ENCODE data around the gene SPTB. TPM values are rescaled to one million over a fixed set of nuclear protein-coding genes. Genes with fewer than 3 reads are reported as not detected.
"Not testable (repeated sequence)": the region's sequence is repeated elsewhere in the genome, so short reads cannot be mapped to it uniquely, and the experiment has no call there.

The SPTB gene
- total RNA-seq, 1 experiment from 2014 or later, result 2.3 TPM

- Histone ChIP-seq H3K18ac (ENCODE audit: insufficient read length, low read depth, low read length) (no peak overlapping the region), H3K4me2 (ENCODE audit: insufficient read depth, insufficient read length, low read length) (no peak overlapping the region), H2BK20ac (ENCODE audit: low read depth, low read length, poor library complexity, severe bottlenecking) (no peak overlapping the region), H3T11ph (ENCODE audit: low read length) (no peak overlapping the region), H3K23ac (ENCODE audit: insufficient read length, low read depth, low read length) (no peak overlapping the region), H4K20me1 (ENCODE audit: control insufficient read depth, insufficient read depth, insufficient read length) (no peaks in the 10 kb centered on the region), H3K9ac (ENCODE audit: extremely low read depth, insufficient read length, low read length) (no peak overlapping the region), H3K9me3 (ENCODE audit: control insufficient read depth, low read depth, low read length) (no peaks in the 10 kb centered on the region), H3K4me1 (ENCODE audit: insufficient read depth, low read length) (no peaks in the 10 kb centered on the region; the same call in 1 of the 2 replicates), H2AK5ac (ENCODE audit: insufficient read length, low read length) (no peak overlapping the region), H3K14ac (ENCODE audit: insufficient read depth, low read length) (no peak overlapping the region), H3K27me3 (ENCODE audit: insufficient read depth, low read length) (no peaks in the 10 kb centered on the region), H2BK12ac (ENCODE audit: insufficient read length, low read depth, low read length) (no peak overlapping the region), H3K4ac (ENCODE audit: low read depth, low read length) (no peak overlapping the region), H4K5ac (ENCODE audit: insufficient read length, low read depth, low read length) (no peak overlapping the region), H4K91ac (ENCODE audit: insufficient read length, low read depth, low read length) (no peak overlapping the region), H2AFZ (ENCODE audit: low read length) (no peak overlapping the region), H3K79me2 (ENCODE audit: insufficient read depth, low read length) (no peaks in the 10 kb centered on the region), H3K79me1 (ENCODE audit: insufficient read depth, low read depth, low read length, poor library complexity, severe bottlenecking) (no peaks in the 10 kb centered on the region), H2BK5ac (ENCODE audit: insufficient read length, low read length) (no peak overlapping the region), H3K27ac (ENCODE audit: insufficient read length, low read depth, low read length) (no peak overlapping the region), H4K8ac (replicated peaks; ENCODE audit: insufficient read length, low read depth, low read length) (no peak overlapping the region), H3K56ac (ENCODE audit: insufficient read length, low read depth, low read length) (no peak overlapping the region), H2BK15ac (ENCODE audit: low read depth, low read length) (no peak overlapping the region), H2BK120ac (ENCODE audit: low read depth, low read length, poor library complexity, severe bottlenecking) (no peak overlapping the region), H3K23me2 (ENCODE audit: insufficient read length, low read depth, low read length, poor library complexity, severe bottlenecking) (no peaks in the 10 kb centered on the region)
- Mint-ChIP-seq H3K4me3 (no peak overlapping the region), H3K27ac (peak overlapping the region in 1 of 3 experiments; percentile 46; a peak in 3 of 7 replicates), H3K27me3 (ENCODE audit: low read depth) (no peaks in the 10 kb centered on the region), H3K9me3 (no peaks in the 10 kb centered on the region), H3K36me3 (ENCODE audit: insufficient read depth in 1 of 3, low read depth in 3 of 3) (no peaks in the 10 kb centered on the region), H3K4me1 (peaks cover 4 to 10% of the 10 kb centered on the region in 2 experiments)
- WGBS (ENCODE audit: extremely low coverage, insufficient read length, low lambda C conversion rate), result no CpG with 5 or more reads among the region's 9 CpGs
- TF ChIP-seq CTCF (conservative IDR thresholded peaks at IDR 0.05), result no peak
- no peak for DNase-seq
Observed at GRCh38 chr14:64806202-64806861, 73.4 kb downstream of the SPTB start.

- H3T11ph ChIP-seq (ENCODE audit: low read length); H3K36me3 Mint-ChIP-seq (ENCODE audit: insufficient read depth in 1 of 3, low read depth in 3 of 3); H3K9me3 Mint-ChIP-seq; H3K18ac ChIP-seq (ENCODE audit: insufficient read length, low read depth, low read length); H2BK12ac ChIP-seq (ENCODE audit: insufficient read length, low read depth, low read length); H4K91ac ChIP-seq (ENCODE audit: insufficient read length, low read depth, low read length); H2BK5ac ChIP-seq (ENCODE audit: insufficient read length, low read length); H3K27me3 ChIP-seq (ENCODE audit: insufficient read depth, low read length); H3K4me3 Mint-ChIP-seq; H3K4me1 ChIP-seq (ENCODE audit: insufficient read depth, low read length); H3K23me2 ChIP-seq (ENCODE audit: insufficient read length, low read depth, low read length, poor library complexity, severe bottlenecking); H3K79me2 ChIP-seq (ENCODE audit: insufficient read depth, low read length); H4K8ac ChIP-seq (replicated peaks; ENCODE audit: insufficient read length, low read depth, low read length); H4K5ac ChIP-seq (ENCODE audit: insufficient read length, low read depth, low read length); H3K4ac ChIP-seq (ENCODE audit: low read depth, low read length); H3K79me1 ChIP-seq (ENCODE audit: insufficient read depth, low read depth, low read length, poor library complexity, severe bottlenecking); H2BK20ac ChIP-seq (ENCODE audit: low read depth, low read length, poor library complexity, severe bottlenecking); H3K27me3 Mint-ChIP-seq (ENCODE audit: low read depth); H3K56ac ChIP-seq (ENCODE audit: insufficient read length, low read depth, low read length); H3K27ac ChIP-seq (ENCODE audit: insufficient read length, low read depth, low read length); H4K20me1 ChIP-seq (ENCODE audit: control insufficient read depth, insufficient read depth, insufficient read length); DNase-seq; H3K23ac ChIP-seq (ENCODE audit: insufficient read length, low read depth, low read length); H3K14ac ChIP-seq (ENCODE audit: insufficient read depth, low read length); H2AK5ac ChIP-seq (ENCODE audit: insufficient read length, low read length); H2BK15ac ChIP-seq (ENCODE audit: low read depth, low read length); H3K4me2 ChIP-seq (ENCODE audit: insufficient read depth, insufficient read length, low read length); H3K9ac ChIP-seq (ENCODE audit: extremely low read depth, insufficient read length, low read length); H2BK120ac ChIP-seq (ENCODE audit: low read depth, low read length, poor library complexity, severe bottlenecking); H3K9me3 ChIP-seq (ENCODE audit: control insufficient read depth, low read depth, low read length); H2AFZ ChIP-seq (ENCODE audit: low read length); H3K27ac Mint-ChIP-seq: not testable (repeated sequence)
- no CpG with 5 or more reads among the region's 3 CpGs for WGBS (ENCODE audit: extremely low coverage, insufficient read length, low lambda C conversion rate)
- peaks cover 4 to 10% of the 10 kb centered on the region in 2 experiments for H3K4me1 Mint-ChIP-seq
Observed at GRCh38 chr14:64805646-64806045, 74.1 kb downstream of the SPTB start.
